Stimulated activated CD4-positive, alpha-beta T cell treated with anti-CD3 and anti-CD28 coated beads, Interleukin-2, amount 100 ng/mL, for 24 hours (primary cell): Measurements from ENCODE around the gene PAX3.
"Not testable (repeated sequence)": the region's sequence is repeated elsewhere in the genome, so short reads cannot be mapped to it uniquely, and the experiment has no call there.

ENCODE experiments used
- DNase-seq, 2 donors: peaks; one replicate each; pipeline ENCODE4 v3.0.0-alpha.2; 2020

PAX3 gene

DNA sequence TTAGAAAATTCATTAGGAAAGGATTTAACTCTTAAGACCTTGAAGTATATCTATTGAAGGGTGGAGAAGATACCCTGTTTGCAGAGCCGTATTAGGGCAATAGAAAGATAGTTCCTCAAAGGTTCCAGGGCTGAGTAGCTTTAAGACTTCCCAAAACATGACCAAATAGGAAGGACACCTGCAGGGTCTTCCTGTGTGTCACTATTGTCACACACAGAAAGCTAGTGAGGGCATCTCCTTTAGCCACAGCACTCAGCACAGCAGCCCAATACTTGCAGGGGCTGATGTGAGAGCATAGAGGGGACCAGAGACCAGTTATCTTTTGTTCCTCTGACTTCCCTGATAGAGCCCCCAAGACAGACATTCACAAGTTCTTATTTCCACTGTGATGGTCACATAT is 93.7 kb downstream of the PAX3 start:
- DNase-seq: no peak

DNA sequence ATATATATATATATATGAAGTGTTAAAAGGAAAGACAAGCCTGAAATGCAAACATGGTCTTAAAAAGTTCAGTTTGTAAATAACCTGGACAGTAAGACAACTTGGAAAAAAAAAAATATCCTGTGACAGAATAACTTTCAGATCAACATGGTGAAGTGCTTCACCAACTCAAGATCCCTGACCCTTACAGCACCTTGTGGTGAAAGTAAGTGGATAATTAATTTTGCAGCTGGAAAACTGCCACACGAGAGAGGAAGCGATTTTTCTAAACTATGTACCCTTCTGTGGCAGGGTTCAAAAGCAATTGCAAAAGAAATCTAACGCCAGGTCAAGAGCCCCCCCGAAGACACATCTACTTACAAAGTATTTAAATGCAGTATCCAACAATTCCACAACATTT is 95.8 kb downstream of the PAX3 start:
- no peak for DNase-seq

DNA sequence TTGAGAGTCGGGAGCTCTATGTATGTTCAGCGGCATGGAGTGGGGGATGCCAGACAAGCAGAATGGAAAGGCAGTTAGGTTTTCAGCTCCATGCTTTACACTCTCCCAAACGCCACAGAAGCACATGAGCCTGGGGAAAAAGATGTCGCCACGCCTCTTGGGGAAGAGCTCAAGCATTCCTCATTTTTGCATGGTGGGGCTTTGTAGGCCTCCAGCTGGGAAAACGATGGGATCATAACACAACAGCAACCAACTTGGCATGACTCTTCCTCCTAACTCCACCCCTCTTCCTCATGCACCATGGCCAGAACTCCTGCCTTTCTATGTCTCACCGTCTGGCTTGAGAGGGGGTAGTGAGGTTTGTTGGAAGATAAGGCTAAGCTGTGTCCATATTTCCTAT is 102.6 kb downstream of the PAX3 start:
- DNase-seq: no peak

DNA sequence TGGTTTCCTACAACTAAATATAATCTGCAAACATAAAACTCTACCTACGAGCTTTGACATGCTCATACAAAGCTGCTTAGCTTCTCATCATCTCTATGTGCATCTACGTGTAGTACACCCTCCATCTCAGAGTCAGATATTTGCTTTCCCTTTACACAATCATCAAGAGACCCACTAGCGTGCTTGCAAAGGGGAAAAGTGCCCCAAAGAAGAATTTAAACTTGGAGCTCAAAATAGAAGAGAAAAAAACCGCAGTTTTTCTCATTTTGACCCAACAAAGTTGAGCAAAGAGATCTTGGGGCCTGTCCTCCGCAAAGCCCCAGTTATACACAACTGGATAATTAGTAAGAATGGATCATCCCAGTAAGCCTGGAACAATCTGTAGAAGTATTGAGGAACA is 104.1 kb downstream of the PAX3 start:
- no peak for DNase-seq

DNA sequence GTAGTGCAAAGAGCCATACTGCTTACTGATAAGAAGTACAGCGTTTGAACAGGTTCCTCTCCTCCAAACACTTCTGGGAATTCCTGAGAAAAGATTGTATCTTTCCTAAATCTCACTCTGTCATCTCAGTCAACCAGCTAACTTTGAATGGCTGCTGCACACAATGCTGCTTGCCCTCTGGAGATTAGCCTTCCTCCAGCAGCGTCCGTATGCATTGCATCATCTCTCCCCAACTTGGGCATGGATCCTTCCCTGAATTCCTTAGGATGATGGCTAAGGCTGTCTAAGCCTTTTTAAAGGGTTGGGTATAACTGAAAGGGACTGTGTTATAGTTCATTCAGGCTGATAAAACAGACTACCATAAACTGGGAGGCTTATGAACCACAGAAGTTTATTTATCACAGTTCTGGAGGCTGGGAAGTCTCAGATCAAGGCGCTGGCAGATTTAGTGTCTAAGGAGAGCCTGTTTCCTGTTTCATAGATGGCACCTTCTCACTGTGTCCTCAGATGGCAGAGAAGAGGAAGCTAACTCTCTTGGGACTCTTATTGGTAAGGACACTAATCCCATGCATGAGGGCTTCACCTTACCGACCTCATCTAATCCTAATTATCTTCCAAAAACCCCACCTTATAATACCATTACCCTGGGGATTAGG is 105.3 kb downstream of the PAX3 start:
- DNase-seq: no peak

DNA sequence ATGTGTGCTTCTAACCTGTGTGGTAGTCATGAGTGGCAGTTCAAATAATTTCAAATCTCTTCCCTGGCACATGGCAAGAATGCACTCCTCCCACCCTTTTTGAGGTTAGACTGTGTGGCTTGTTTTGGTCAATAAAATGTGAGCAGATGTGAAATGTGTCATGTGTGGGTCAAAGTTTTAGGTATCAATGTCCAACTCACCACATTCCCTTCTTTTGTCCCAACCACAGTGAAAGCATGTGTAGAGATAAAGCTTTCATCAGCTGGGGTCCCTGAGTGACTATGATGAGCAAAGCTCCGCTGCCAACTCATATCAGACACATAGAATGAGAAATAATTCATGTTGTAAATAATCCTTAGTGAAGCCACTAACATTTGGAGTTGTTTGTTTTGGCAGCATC is 118.2 kb downstream of the PAX3 start:
- no peak for DNase-seq

DNA sequence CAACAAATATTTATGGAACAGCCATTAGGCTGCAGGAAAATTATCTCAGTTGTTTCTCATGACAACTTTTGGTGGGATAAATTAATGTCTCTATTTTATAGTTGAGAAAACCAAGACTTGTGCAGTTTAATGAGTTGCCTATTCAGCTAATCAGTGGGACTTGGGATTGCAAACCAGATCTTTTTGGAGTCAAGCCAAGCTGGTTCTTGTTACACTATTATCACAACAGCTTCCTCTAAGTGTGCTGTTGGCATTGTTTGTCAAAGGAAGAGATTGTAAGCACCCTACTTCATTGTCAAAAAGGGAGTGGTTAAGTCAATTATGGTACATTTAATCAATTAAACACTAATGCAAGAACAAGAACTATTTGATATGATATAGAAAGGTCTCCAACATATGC is 119.2 kb downstream of the PAX3 start:
- DNase-seq: no peak

DNA sequence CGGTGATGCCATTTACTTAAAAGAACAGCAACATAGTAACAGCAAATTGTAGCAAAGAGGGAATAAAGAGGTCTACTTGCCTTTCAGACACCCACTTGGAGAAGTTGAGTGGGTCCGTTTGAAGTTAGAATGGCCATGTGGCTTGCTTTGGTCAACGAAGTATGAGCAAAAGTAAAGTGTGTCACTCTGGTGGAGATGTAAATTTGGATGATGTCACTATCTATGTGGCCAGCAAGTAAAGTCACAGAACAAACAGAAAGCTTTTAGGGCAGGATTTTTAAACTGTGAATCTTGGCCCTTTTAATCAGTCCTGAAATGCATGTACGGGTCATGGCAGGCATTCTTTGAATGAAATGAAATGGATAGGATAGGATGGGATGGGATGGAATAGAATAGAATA is 120.3 kb downstream of the PAX3 start:
- no peak for DNase-seq

DNA sequence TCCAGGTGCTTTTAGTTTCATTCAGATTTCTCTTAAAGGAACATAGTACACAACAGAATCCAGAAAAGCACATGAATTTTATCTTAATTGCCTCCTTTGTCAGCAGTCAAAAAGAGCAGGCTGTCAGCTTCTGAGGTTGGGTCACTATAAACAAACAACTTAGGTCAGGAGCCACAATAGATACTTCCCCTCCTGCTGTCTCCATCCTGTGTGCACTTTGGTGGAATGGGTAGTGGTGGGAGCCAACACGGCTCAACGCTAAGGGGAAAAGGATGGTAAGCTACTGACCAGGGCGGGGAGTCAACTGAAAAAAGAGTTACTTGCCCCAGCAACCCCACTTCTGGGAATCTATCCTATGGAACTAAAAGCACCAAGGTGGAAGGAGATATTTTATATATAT is 121.9 kb downstream of the PAX3 start:
- DNase-seq: no peak

DNA sequence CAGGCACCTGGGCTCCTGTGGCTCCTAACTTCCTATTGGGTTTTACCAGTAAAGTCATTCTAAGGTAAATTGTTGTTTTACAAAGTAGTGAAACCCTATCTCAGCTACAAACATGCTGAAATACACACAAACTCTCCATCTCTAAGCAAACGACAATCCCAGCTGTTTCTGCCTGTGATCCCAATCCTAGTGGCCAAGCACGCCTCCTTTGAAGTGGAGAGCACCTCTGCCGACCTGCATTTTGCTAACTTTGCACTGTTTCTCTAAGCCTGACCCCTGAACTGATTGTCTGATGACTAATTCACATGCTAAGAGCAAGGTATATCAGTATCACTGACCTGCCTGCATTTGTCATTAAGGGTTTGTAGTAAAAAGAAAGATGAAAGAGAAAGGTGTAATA is 124.3 kb downstream of the PAX3 start:
- no peak for DNase-seq

DNA sequence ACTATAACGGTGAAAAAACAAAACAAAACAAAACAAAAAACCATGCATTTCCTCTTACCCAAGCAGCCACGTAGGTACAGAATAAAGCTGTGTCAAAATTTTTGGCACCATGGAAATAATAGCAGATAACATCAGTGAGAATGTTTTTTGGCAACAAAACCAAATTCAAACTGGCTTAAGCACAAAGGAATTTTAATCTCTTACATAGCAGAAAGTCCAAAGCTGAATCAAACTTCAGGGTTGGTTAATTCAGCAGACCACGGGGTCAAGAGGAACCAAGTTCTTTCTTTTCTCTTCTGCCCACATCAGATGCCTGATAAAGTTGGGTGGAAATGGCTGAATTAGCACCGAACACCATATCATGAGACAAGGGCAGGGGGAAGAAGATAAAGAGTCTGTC is 129.5 kb downstream of the PAX3 start:
- no peak for DNase-seq

DNA sequence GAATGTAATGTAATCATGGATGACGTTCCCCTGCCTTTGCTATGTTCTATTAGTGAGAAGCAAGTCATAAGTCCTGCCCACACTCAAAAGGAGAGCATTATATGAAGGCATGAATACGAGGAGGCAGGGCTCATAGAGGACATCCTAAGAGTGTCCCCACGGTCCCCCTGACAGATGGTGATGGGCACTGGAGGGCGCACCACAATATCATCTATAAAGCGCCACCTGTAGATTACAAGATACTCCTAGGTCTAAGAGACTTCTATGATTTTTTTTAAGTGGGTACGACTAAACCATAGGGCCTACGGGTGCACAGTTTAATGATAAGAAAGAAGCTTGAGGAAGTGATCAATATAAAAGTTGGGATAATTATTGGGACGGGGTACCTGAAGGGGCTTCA is 131.0 kb downstream of the PAX3 start:
- DNase-seq: no peak

DNA sequence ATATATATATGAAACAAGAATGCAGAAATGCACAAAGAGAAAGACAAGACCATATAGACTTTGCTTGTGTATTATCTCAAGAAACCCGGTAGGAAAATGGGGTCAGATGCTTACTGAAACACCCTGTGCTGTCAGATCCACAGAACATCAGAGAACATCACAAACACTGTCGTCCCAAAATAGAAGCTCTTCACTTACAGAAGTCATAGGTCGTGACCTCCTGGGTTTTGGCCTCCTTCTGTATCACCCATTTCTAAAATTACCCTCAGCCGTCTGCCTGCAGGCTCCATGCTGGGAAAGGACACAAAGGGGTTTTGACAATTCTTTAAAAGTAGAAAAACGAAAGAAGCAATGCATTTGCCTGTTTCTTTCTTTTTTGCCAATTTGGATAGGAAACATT is 137.9 kb downstream of the PAX3 start:
- no peak for DNase-seq

DNA sequence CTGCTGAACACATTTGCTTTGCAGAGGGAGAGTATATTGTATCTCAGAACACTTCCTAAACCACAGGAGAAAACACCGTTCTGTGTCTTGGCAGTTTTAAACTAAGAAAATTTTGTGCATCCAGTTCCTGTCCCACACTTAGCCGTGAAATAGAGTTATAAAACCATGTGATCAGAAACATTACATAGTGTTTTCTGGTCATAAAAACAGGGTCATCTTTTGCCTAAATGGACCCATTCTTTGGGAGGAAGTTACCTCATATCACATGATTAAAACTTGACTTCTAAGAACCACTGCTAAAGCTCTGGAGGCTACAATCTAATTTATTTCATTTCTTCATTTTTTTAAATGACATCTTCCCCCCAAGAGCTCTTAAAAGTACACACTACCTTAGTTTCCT is 138.7 kb downstream of the PAX3 start:
- no peak for DNase-seq

DNA sequence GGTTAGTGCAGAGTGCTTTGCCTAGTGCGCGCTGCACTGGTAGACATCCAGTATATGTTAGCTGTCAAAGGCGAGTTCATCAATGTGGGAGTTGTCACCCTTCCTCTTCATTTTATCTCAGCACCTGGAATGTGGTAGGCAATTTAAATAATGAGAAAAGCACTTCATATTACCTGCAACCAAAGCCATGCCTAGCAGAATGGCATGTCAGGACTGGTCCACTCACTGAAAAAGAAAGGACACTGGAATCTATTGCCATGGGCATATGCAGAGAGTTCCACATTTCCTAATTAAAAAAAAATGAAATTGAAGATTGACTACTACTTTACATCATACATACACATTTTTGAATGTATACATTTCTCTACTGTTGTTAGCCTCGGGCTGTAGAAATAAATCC is 139.6 kb downstream of the PAX3 start:
- no peak for DNase-seq

DNA sequence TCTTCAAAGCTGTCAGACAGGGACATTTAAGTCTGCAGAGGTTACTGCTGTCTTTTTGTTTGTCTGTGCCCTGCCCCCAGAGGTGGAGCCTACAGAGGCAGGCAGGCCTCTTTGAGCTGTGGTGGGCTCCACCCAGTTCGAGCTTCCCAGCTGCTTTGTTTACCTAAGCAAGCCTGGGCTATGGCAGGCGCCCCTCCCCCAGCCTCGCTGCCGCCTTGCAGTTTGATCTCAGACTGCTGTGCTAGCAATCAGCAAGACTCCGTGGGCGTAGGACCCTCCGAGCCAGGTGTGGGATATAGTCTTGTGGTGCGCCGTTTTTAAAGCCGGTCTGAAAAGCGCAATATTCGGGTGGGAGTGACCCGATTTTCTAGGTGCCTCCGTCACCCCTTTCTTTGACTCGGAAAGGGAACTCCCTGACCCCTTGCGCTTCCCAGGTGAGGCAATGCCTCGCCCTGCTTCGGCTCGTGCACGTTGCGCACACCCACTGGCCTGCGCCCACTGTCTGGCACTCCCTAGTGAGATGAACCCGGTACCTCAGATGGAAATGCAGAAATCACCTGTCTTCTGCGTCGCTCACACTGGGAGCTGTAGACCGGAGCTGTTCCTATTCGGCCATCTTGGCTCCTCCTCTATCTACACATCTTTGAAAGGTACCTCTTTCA is 143.7 kb downstream of the PAX3 start:
- not testable (repeated sequence) for DNase-seq
